Gastrocnemius medialis (tissue), 4 donors: ENCODE data around the gene CYP2A7. TPM values are rescaled to one million over a fixed set of nuclear protein-coding genes. Genes with fewer than 3 reads are reported as not detected.
"Not testable (repeated sequence)": the region's sequence is repeated elsewhere in the genome, so short reads cannot be mapped to it uniquely, and the experiment has no call there.

Experiments
- ATAC-seq, 2 donors: fragments of 150-250 bp; one replicate each; pipeline ENCODE4 v1.9.1; 2016
- DNase-seq, 2 donors: peaks; one replicate each; pipeline ENCODE4 v3.0.0-alpha.2; 2019
- H3K27ac ChIP-seq, 4 donors: fragments of 200-600 bp; sonication (generic); 1 replicate in 1 of 4; 2 replicates in 3 of 4; pipeline ENCODE4 v1.5.1; 2016 to 2018; ENCODE audit warnings: mild to moderate bottlenecking in 2 of 4, moderate library complexity in 1 of 4
- H3K27me3 ChIP-seq, 3 donors: fragments of 200-600 bp; sonication (generic) in 2 of 3; 1 replicate in 1 of 3; 2 replicates in 2 of 3; pipeline versions ENCODE4 v1.5.1 to v1.6.0; 2016 to 2019; ENCODE audit warnings: mild to moderate bottlenecking in 1 of 3, moderate library complexity in 1 of 3
- H3K36me3 ChIP-seq, 2 donors: fragments of 200-600 bp; sonication (generic) in 1 of 2; one replicate each; pipeline ENCODE4 v1.5.1; 2017 to 2018
- H3K4me1 ChIP-seq, 2 donors: fragments of 200-600 bp; sonication (generic) in 1 of 2; one replicate each; pipeline ENCODE4 v1.5.1; 2016 to 2017; ENCODE audit warnings: mild to moderate bottlenecking in 2 of 2
- H3K4me3 ChIP-seq, 4 donors: fragments of 200-600 bp; sonication (generic) in 3 of 4; 1 replicate in 1 of 4; 2 replicates in 3 of 4; pipeline ENCODE4 v1.5.1; 2016 to 2019; ENCODE audit warnings: mild to moderate bottlenecking in 2 of 4
- H3K9me3 ChIP-seq, 3 donors: fragments of 200-600 bp; sonication (generic) in 2 of 3; 1 replicate in 1 of 3; 2 replicates in 2 of 3; pipeline ENCODE4 v1.5.1; 2016 to 2019
- CTCF ChIP-seq, 5 experiments: fragments of 450-650 bp in 3 of 5; fragments of 200-600 bp in 2 of 5; sonication (generic) in 2 of 5; IDR thresholded peaks in 4 of 5; conservative IDR thresholded peaks in 1 of 5; 1 replicate in 4 of 5; 2 replicates in 1 of 5; pipeline ENCODE4 v1.5.1; 2016 to 2019; ENCODE audit warnings: antibody characterized with exemption in 5 of 5, mild to moderate bottlenecking in 3 of 5, moderate library complexity in 3 of 5
- POLR2A ChIP-seq, 2 donors: fragments of 450-650 bp; IDR thresholded peaks; one replicate each; pipeline ENCODE4 v1.6.1; 2017; ENCODE audit warnings: antibody characterized with exemption in 2 of 2, mild to moderate bottlenecking in 2 of 2, moderate library complexity in 2 of 2
- in situ Hi-C, 4 donors: fragments of 200-750 bp; cut with MboI; loops; one replicate each; pipeline versions ENCODE4 v1.15.0 to v1.8.0; 2017; ENCODE audit warnings: low sequenced_read_pairs in 4 of 4
- intact Hi-C: fragments of 100-400 bp; cut with DNase I; formaldehyde crosslinking; loops from one replicate; pipeline ENCODE4 v1.15.1; 2023; ENCODE audit warnings: low total_unique reads
- total RNA-seq, 4 donors: library from RNA; depleted of rRNA; stranded (reverse); fragments of >200 nt; gene quantifications; one replicate each; pipeline versions ENCODE4 v1.1.0 to v1.2.3, GENCODE V29; 2016

The CYP2A7 gene
- total RNA-seq, 4 donors from 2014 or later = not detected

GRCh38 chr19:40836754-40837429 is 45.1 kb downstream of the CYP2A7 start:
- H3K36me3 ChIP-seq = no peaks in the 10 kb centered on the region
- H3K4me1 ChIP-seq = no peaks in the 10 kb centered on the region
- no peaks in the 10 kb centered on the region for H3K9me3 ChIP-seq
- in situ Hi-C loops (no loop called here), intact Hi-C loops (no loop called here)
- no peaks in the 10 kb centered on the region for H3K27me3 ChIP-seq
- H3K27ac ChIP-seq = no peak overlapping the region
- H3K4me3 ChIP-seq = no peak overlapping the region
- ATAC-seq (no peak), DNase-seq (no peak)
- TF ChIP-seq POLR2A (IDR thresholded peaks at IDR 0.05) (no peak), CTCF (IDR thresholded peaks at IDR 0.05 in 4 of 5, conservative IDR thresholded peaks at IDR 0.05 in 1 of 5) (no peak)

GRCh38 chr19:40833728-40834533 is 48.1 kb downstream of the CYP2A7 start:
- H3K4me1 ChIP-seq, H3K27ac ChIP-seq, H3K36me3 ChIP-seq, DNase-seq, in situ Hi-C loops, H3K4me3 ChIP-seq, H3K27me3 ChIP-seq, ATAC-seq, H3K9me3 ChIP-seq, intact Hi-C loops: not testable (repeated sequence)

- ATAC-seq, H3K9me3 ChIP-seq, intact Hi-C loops, H3K27ac ChIP-seq, H3K4me3 ChIP-seq, DNase-seq, H3K27me3 ChIP-seq, H3K36me3 ChIP-seq, H3K4me1 ChIP-seq, in situ Hi-C loops: not testable (repeated sequence)
These were observed 49.6 kb downstream of the CYP2A7 start for GRCh38 chr19:40832431-40832790.

- Histone ChIP-seq H3K4me1 (no peaks in the 10 kb centered on the region), H3K27ac (peak overlapping the region in 1 of 4 donors; percentile 37), H3K27me3 (no peaks in the 10 kb centered on the region), H3K4me3 (no peak overlapping the region), H3K36me3 (no peaks in the 10 kb centered on the region), H3K9me3 (no peaks in the 10 kb centered on the region)
- DNase-seq = peak; percentile 39 to 45
- ATAC-seq = peak; percentile 86 to 88
- in situ Hi-C loops = no loop called here
- TF ChIP-seq CTCF (IDR thresholded peaks at IDR 0.05 in 4 of 5, conservative IDR thresholded peaks at IDR 0.05 in 1 of 5) = no peak
- no peak for TF ChIP-seq POLR2A (IDR thresholded peaks at IDR 0.05)
- intact Hi-C loops = no loop called here
These were observed 50.3 kb downstream of the CYP2A7 start for GRCh38 chr19:40831502-40832430.

GRCh38 chr19:40830741-40831140 is 51.3 kb downstream of the CYP2A7 start:
- H3K4me1 ChIP-seq, ATAC-seq, H3K27ac ChIP-seq, H3K36me3 ChIP-seq, H3K9me3 ChIP-seq, intact Hi-C loops, in situ Hi-C loops, H3K4me3 ChIP-seq, H3K27me3 ChIP-seq, DNase-seq: not testable (repeated sequence)

- H3K9me3 ChIP-seq = no peaks in the 10 kb centered on the region
- ATAC-seq (no peak), DNase-seq (no peak)
- no peaks in the 10 kb centered on the region for H3K36me3 ChIP-seq
- in situ Hi-C loops = loop anchor here in 1 of 4 donors (10.0 kb wide), 1 partner anchor 174 kb away; no protein-coding TSS in a partner anchor
- H3K4me1 ChIP-seq = no peaks in the 10 kb centered on the region
- no peak overlapping the region for H3K4me3 ChIP-seq
- TF ChIP-seq POLR2A (IDR thresholded peaks at IDR 0.05) = no peak
- no peak for TF ChIP-seq CTCF (IDR thresholded peaks at IDR 0.05 in 4 of 5, conservative IDR thresholded peaks at IDR 0.05 in 1 of 5)
- H3K27me3 ChIP-seq = no peaks in the 10 kb centered on the region
- H3K27ac ChIP-seq = no peak overlapping the region
- intact Hi-C loops = no loop called here
These were observed 52.8 kb downstream of the CYP2A7 start for GRCh38 chr19:40829205-40829604.
